GM20000 (cell line): Measurements from ENCODE around the gene KCNMA1.
A peak's percentile ranks its signal among the peaks of the same experiment; 100 is the strongest.

ENCODE experiments used
- DNase-seq: peaks from one replicate; pipeline ENCODE4 v3.0.0; 2012; ENCODE audit warnings: low spot score
- TF ChIP-seq, protein P1 (sequence below): IDR thresholded peaks from 2 replicates; pipeline ENCODE4 v1.5.1; 2012; ENCODE audit warnings: mild to moderate bottlenecking, control low read depth; ENCODE audit errors: extremely low read depth, missing control alignments

KCNMA1 gene

GRCh38 chr10:77041636-77042258 lies 595.9 kb downstream of the KCNMA1 start:
- no peak for DNase-seq
- TF ChIP-seq, protein P1, sequence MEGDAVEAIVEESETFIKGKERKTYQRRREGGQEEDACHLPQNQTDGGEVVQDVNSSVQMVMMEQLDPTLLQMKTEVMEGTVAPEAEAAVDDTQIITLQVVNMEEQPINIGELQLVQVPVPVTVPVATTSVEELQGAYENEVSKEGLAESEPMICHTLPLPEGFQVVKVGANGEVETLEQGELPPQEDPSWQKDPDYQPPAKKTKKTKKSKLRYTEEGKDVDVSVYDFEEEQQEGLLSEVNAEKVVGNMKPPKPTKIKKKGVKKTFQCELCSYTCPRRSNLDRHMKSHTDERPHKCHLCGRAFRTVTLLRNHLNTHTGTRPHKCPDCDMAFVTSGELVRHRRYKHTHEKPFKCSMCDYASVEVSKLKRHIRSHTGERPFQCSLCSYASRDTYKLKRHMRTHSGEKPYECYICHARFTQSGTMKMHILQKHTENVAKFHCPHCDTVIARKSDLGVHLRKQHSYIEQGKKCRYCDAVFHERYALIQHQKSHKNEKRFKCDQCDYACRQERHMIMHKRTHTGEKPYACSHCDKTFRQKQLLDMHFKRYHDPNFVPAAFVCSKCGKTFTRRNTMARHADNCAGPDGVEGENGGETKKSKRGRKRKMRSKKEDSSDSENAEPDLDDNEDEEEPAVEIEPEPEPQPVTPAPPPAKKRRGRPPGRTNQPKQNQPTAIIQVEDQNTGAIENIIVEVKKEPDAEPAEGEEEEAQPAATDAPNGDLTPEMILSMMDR, result no peak

- no peak for DNase-seq
- TF ChIP-seq, protein P1, result no peak
Measured at GRCh38 chr10:77038407-77038806, 599.2 kb downstream of the KCNMA1 start.

DNA sequence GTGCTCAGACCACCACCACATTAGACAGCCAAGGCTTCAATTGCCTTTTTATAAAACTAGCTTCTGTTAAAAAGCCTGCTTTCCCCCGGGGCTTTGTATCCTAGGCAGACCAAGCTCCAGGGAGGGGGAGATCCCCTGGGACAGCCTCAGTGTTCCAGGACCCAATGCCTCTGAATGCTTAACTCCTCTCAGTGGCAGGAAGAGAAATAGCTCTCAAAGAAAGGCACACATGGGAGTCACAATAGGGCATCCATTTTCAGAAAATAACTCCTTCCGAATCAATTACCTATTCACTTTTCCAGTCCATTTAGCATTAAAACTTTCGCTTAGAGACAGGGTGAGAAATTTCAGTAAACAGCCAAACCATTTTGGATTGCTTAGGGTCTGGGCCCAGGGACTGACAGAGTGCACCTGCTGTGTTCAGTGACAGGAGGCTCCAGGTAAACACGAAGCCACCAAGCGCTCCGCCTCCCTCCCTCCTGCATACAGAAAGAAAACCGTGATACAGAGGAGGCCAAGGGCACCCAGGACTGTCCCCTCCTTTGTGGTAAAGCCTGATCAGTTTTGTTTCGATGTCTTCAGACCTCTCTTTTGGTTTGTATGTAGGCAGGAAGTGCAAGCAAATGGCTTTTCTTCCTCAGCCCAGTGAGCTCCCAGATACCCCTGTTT lies 599.7 kb downstream of the KCNMA1 start:
- DNase-seq, result no peak
- TF ChIP-seq, protein P1, result peak; percentile 1

DNA sequence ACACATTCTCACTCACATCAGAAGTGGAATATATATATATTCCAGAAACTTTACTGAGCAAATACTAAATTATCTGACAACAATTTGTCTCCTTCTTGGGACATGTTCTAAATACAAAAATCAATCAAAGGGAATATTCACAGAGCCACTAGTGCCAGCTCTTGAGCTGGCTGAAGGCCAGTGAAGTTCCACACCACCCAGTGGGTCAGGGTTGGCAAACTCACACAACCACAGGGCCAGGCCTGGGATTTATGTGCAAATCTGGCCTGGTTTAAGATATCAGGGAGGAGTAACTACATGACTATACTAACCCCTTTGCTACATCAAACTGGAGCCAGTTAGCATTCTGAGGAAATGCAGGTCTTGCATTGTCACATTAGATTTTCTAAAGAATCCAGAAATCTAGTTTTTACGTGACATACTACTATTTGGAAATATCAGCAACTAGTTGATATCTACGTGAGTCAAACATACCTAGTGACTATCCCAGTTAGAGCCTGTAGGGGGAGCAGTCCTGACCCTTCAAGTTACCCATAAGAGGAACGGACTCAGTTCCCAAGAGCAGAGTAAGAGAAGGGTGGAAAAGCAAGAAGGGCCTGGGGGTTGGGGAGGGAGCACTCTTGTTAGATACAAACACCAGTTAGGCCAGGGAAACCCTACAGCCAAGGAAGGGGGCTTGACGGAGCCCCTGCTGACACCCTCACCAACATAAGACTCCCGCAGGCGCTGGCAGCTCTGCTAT lies 600.4 kb downstream of the KCNMA1 start:
- TF ChIP-seq, protein P1, result peak; percentile 17
- DNase-seq, result peak; percentile 6

DNA sequence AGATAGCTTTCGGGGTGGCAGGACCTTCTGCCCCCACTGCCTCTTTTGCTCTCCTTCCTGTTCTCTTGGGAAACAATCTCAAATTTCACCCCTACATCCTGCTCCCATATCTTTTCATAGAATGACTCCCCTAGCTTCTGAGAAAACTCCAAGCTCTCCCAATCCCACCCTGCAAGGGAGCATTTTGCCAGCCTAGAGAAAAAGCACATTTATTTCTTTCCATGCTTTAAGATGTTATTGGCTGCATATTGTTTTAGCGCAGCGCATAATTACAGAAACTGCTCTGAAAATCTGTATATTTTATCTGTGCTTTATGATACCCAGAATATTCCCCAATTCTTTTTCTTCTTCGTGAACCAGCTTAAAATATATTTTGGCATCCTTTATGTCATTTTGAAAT lies 601.3 kb downstream of the KCNMA1 start:
- no peak for DNase-seq

GRCh38 chr10:77034795-77035194 lies 602.8 kb downstream of the KCNMA1 start:
- no peak for DNase-seq
- TF ChIP-seq, protein P1, result no peak

More for the DNA sequence above, 601.3 kb downstream of the KCNMA1 start:
- TF ChIP-seq, protein P1, result no peak

DNA sequence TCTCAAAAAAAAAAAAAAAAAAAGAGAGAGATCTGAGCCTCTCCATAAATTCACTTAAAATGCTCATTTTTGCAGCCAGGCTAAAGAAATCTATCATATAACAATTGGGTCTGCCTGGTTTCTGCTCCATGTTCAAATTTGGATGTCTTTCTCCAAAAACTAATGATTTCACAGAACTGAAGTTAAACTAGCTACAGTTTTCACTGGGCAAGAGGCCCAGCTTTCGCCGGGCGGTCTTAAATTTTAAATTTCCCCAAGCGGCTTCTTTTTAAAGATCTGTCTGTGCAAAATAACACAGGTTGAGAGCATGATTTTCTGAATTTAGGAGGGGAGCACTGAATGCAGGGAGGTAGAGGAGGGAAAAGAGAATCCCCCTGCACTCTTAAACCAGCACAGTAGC lies 603.4 kb downstream of the KCNMA1 start:
- no peak for DNase-seq
- TF ChIP-seq, protein P1, result no peak
